Adipose tissue (tissue), 3 donors: ENCODE data around the gene TRMT10B. TPM values are rescaled to one million over a fixed set of nuclear protein-coding genes. Genes with fewer than 3 reads are reported as not detected.
"Not testable (repeated sequence)": the region's sequence is repeated elsewhere in the genome, so short reads cannot be mapped to it uniquely, and the experiment has no call there.

Experiments used
- H3K27ac ChIP-seq: one replicate; pipeline ENCODE4 v1.5.1; 2013; ENCODE audit warnings: low read depth, low read length
- WGBS, 3 donors: extraction: QIAGEN DNeasy Blood & Tissue Kit; methylation state at CpG; one replicate each; pipeline ENCODE4 v1.1.7; 2013; 5-methylcytosine and 5-hydroxymethylcytosine counted together
- polyA plus RNA-seq, 3 donors: library from polyadenylated mRNA; stranded (reverse); fragments of 200-250 nt; gene quantifications; one replicate each; pipeline ENCODE4 v1.2.3, GENCODE V29; 2013
- donor health status: healthy with polysubstance abuse.
- donor health status: Bipolar disorder and iron deficiency.
- donor health status: healthy.

Gene TRMT10B
- polyA plus RNA-seq, 3 donors, result 3.7 to 5.6 (median 4.5) TPM

- no peak within 1 kb of the TSS for H3K27ac ChIP-seq
- 0 to 1% (median 1%) methylated on average over 73 of the region's 73 CpGs for WGBS, 3 donors
These were observed 31.2 kb downstream of the TRMT10B start, which contains the start of gene EXOSC3 for GRCh38 chr9:37784616-37785483. EXOSC3 (minus strand) TSS chr9:37785064; CDS start chr9:37785044, 20 bp downstream.

- 39 to 60% (median 55%) methylated on average over 40 to 45 of the region's 45 CpGs for WGBS, 3 donors
- H3K27ac ChIP-seq, result no peak overlapping the region
These were observed 33.5 kb downstream of the TRMT10B start for GRCh38 chr9:37787059-37787458.

- 57 to 81% (median 72%) methylated on average over 6 of the region's 6 CpGs for WGBS, 3 donors
- no peak overlapping the region for H3K27ac ChIP-seq
These were observed 34.7 kb downstream of the TRMT10B start for GRCh38 chr9:37788332-37788731.

- WGBS, 3 donors, result 96 to 100% (median 99%) methylated on average over 2 of the region's 2 CpGs
These were observed 36.5 kb downstream of the TRMT10B start for GRCh38 chr9:37790096-37790495.

GRCh38 chr9:37792122-37792521 is 38.5 kb downstream of the TRMT10B start:
- 84 to 93% (median 91%) methylated on average over 5 of the region's 5 CpGs for WGBS, 3 donors

More at GRCh38 chr9:37790096-37790495, 36.5 kb downstream of the TRMT10B start:
- no peak overlapping the region for H3K27ac ChIP-seq

GRCh38 chr9:37796232-37796631 is 42.6 kb downstream of the TRMT10B start:
- H3K27ac ChIP-seq, result no peak overlapping the region
- WGBS, 3 donors, result 35 to 48% (median 38%) methylated on average over 2 of the region's 2 CpGs

More at GRCh38 chr9:37792122-37792521, 38.5 kb downstream of the TRMT10B start:
- no peak overlapping the region for H3K27ac ChIP-seq

GRCh38 chr9:37798677-37799076 is 45.1 kb downstream of the TRMT10B start:
- WGBS, 3 donors, result 59 to 90% (median 80%) methylated on average over 1 of the region's 1 CpG
- H3K27ac ChIP-seq, result no peak overlapping the region

- no peak within 1 kb of the TSS for H3K27ac ChIP-seq
- 1% methylated on average over 51 to 72 of the region's 72 CpGs for WGBS, 3 donors
These were observed 47.2 kb downstream of the TRMT10B start, which contains the start of gene DCAF10 for GRCh38 chr9:37800631-37801286. DCAF10 (plus strand) TSS chr9:37800797; CDS start chr9:37800867, 70 bp downstream.

- 0 to 2% (median 2%) methylated on average over 38 to 45 of the region's 45 CpGs for WGBS, 3 donors
- no peak overlapping the region for H3K27ac ChIP-seq
These were observed 47.8 kb downstream of the TRMT10B start for GRCh38 chr9:37801287-37801850.

GRCh38 chr9:37801959-37802711 is 48.5 kb downstream of the TRMT10B start:
- no peak overlapping the region for H3K27ac ChIP-seq

GRCh38 chr9:37806271-37806670 is 52.7 kb downstream of the TRMT10B start:
- no peak overlapping the region for H3K27ac ChIP-seq
- WGBS, 3 donors, result 61 to 81% (median 76%) methylated on average over 4 of the region's 4 CpGs

More at GRCh38 chr9:37801959-37802711, 48.5 kb downstream of the TRMT10B start:
- WGBS, 3 donors, result 39 to 65% (median 59%) methylated on average over 10 of the region's 10 CpGs

- H3K27ac ChIP-seq, result not testable (repeated sequence)
- WGBS, 3 donors, result 96 to 99% (median 98%) methylated on average over 15 of the region's 15 CpGs
These were observed 56.1 kb downstream of the TRMT10B start for GRCh38 chr9:37809676-37810075.

GRCh38 chr9:37811906-37812476 is 58.4 kb downstream of the TRMT10B start:
- no peak overlapping the region for H3K27ac ChIP-seq
- WGBS, 3 donors, result 96 to 99% (median 97%) methylated on average over 6 of the region's 6 CpGs

GRCh38 chr9:37812773-37813379 is 59.3 kb downstream of the TRMT10B start:
- WGBS, 3 donors, result 72 to 93% (median 78%) methylated on average over 5 of the region's 5 CpGs
- H3K27ac ChIP-seq, result no peak overlapping the region

- WGBS, 3 donors, result 23 to 85% (median 84%) methylated on average over 2 of the region's 2 CpGs
- no peak overlapping the region for H3K27ac ChIP-seq
These were observed 65.2 kb downstream of the TRMT10B start for GRCh38 chr9:37818849-37819248.

- H3K27ac ChIP-seq, result no peak overlapping the region
- WGBS, 3 donors, result 90 to 92% (median 90%) methylated on average over 5 of the region's 5 CpGs
These were observed 66.5 kb downstream of the TRMT10B start for GRCh38 chr9:37820142-37820541.

GRCh38 chr9:37825174-37825573 is 71.6 kb downstream of the TRMT10B start:
- H3K27ac ChIP-seq, result not testable (repeated sequence)
- WGBS, 3 donors, result 95 to 99% (median 97%) methylated on average over 2 of the region's 2 CpGs
